Loucy (cell line): ENCODE measurements around the gene FAM114A2.

Source experiments
- H2AFZ ChIP-seq: fragments of 200-600 bp; sonication (generic); 2 replicates; pipeline ENCODE4 v1.6.0; 2016; ENCODE audit warnings: antibody characterized with exemption, mild to moderate bottlenecking, low read length, moderate library complexity
- H3F3A ChIP-seq: fragments of 200-600 bp; 2 replicates; pipeline ENCODE4 v1.6.0; 2016; ENCODE audit warnings: antibody characterized with exemption, low read depth, mild to moderate bottlenecking
- H3K27me3 ChIP-seq: fragments of 200-600 bp; sonication (generic); 2 replicates; pipeline ENCODE4 v1.6.1; 2014; ENCODE audit warnings: low read length, mild to moderate bottlenecking; ENCODE audit not compliant: insufficient read depth, poor library complexity, severe bottlenecking
- H3K36me3 ChIP-seq: fragments of 200-600 bp; sonication (generic); 2 replicates; pipeline ENCODE4 v1.6.1; 2016; ENCODE audit warnings: low read length; ENCODE audit not compliant: insufficient read depth
- H3K4me1 ChIP-seq: fragments of 200-600 bp; sonication (generic); 2 replicates; pipeline ENCODE4 v1.5.1; 2014; ENCODE audit warnings: low read length, mild to moderate bottlenecking; ENCODE audit not compliant: insufficient read depth, poor library complexity, severe bottlenecking
- H3K4me2 ChIP-seq: fragments of 200-600 bp; sonication (generic); 2 replicates; pipeline ENCODE4 v1.6.0; 2014; ENCODE audit warnings: antibody characterized with exemption, low read length, low read depth, mild to moderate bottlenecking; ENCODE audit not compliant: poor library complexity, severe bottlenecking
- H3K4me3 ChIP-seq: fragments of 200-600 bp; sonication (generic); 2 replicates; pipeline ENCODE4 v1.5.1; 2014; ENCODE audit warnings: low read length, mild to moderate bottlenecking, mixed read lengths; ENCODE audit not compliant: poor library complexity, severe bottlenecking
- H3K79me2 ChIP-seq: fragments of 200-600 bp; sonication (generic); 2 replicates; pipeline ENCODE4 v1.6.1; 2014; ENCODE audit warnings: low read length; ENCODE audit not compliant: insufficient read depth
- H3K9ac ChIP-seq: fragments of 200-600 bp; sonication (generic); 2 replicates; pipeline ENCODE4 v1.6.0; 2014; ENCODE audit warnings: mild to moderate bottlenecking, low read depth, low read length, moderate library complexity; ENCODE audit not compliant: poor library complexity, severe bottlenecking
- H3K9me2 ChIP-seq: fragments of 200-600 bp; sonication (generic); replicated peaks from 2 replicates; pipeline ENCODE4 v1.6.1; 2016; ENCODE audit warnings: low read depth, low read length, mixed read lengths
- H3K9me3 ChIP-seq: fragments of 200-600 bp; sonication (generic); 2 replicates; pipeline ENCODE4 v1.6.1; 2014; ENCODE audit warnings: mild to moderate bottlenecking, antibody characterized with exemption, low read length, low read depth; ENCODE audit not compliant: insufficient read depth
- H4K20me1 ChIP-seq: fragments of 200-600 bp; sonication (generic); 2 replicates; pipeline ENCODE4 v1.6.0; 2014; ENCODE audit warnings: antibody characterized with exemption, low read length, mild to moderate bottlenecking; ENCODE audit not compliant: insufficient read depth, poor library complexity, severe bottlenecking
- EZH2phosphoT487 ChIP-seq: fragments of 200-600 bp; IDR thresholded peaks from 2 replicates; pipeline ENCODE4 v1.6.1; 2018; ENCODE audit warnings: antibody characterized with exemption, mild to moderate bottlenecking, moderate library complexity, borderline replicate concordance
- TF ChIP-seq, protein P1 (sequence below): fragments of 200-600 bp; sonication (generic); conservative IDR thresholded peaks from 2 replicates; pipeline ENCODE4 v1.5.1; 2014; ENCODE audit warnings: mild to moderate bottlenecking, antibody characterized with exemption, low read length

Gene FAM114A2

DNA sequence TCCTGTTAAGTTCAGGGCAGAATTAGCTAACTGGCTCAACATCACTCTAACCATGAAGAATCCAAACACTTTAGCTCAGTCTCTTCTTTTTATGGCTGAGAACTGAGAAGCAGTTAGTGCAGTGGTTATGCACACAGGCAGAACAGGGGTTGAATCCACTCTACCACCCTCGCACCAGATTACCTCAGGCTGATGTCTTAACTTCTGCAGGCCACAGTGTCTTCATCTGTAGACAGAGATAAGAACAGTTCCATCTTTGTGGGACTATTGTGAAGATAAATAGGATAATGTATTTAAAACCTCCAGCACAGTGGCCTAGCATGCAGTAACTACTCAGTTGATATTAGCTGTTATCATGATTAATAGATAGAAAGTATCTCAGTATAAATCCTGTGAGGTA lies 54.8 kb downstream of the FAM114A2 start:
- H3K27me3 ChIP-seq = no peaks in the 10 kb centered on the region
- H3K9me2 ChIP-seq = no peaks in the 10 kb centered on the region
- no peaks in the 10 kb centered on the region for H3F3A ChIP-seq
- H3K4me2 ChIP-seq = no peak overlapping the region
- no peaks in the 10 kb centered on the region for H3K36me3 ChIP-seq
- no peak overlapping the region for H2AFZ ChIP-seq
- H3K9ac ChIP-seq = no peak overlapping the region
- no peak for TF ChIP-seq EZH2phosphoT487
- TF ChIP-seq, protein P1, sequence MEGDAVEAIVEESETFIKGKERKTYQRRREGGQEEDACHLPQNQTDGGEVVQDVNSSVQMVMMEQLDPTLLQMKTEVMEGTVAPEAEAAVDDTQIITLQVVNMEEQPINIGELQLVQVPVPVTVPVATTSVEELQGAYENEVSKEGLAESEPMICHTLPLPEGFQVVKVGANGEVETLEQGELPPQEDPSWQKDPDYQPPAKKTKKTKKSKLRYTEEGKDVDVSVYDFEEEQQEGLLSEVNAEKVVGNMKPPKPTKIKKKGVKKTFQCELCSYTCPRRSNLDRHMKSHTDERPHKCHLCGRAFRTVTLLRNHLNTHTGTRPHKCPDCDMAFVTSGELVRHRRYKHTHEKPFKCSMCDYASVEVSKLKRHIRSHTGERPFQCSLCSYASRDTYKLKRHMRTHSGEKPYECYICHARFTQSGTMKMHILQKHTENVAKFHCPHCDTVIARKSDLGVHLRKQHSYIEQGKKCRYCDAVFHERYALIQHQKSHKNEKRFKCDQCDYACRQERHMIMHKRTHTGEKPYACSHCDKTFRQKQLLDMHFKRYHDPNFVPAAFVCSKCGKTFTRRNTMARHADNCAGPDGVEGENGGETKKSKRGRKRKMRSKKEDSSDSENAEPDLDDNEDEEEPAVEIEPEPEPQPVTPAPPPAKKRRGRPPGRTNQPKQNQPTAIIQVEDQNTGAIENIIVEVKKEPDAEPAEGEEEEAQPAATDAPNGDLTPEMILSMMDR = no peak
- H3K79me2 ChIP-seq = no peaks in the 10 kb centered on the region
- H3K9me3 ChIP-seq = no peaks in the 10 kb centered on the region
- no peak overlapping the region for H3K4me3 ChIP-seq
- peaks cover 9% of the 10 kb centered on the region for H3K4me1 ChIP-seq
- H4K20me1 ChIP-seq = no peaks in the 10 kb centered on the region

DNA sequence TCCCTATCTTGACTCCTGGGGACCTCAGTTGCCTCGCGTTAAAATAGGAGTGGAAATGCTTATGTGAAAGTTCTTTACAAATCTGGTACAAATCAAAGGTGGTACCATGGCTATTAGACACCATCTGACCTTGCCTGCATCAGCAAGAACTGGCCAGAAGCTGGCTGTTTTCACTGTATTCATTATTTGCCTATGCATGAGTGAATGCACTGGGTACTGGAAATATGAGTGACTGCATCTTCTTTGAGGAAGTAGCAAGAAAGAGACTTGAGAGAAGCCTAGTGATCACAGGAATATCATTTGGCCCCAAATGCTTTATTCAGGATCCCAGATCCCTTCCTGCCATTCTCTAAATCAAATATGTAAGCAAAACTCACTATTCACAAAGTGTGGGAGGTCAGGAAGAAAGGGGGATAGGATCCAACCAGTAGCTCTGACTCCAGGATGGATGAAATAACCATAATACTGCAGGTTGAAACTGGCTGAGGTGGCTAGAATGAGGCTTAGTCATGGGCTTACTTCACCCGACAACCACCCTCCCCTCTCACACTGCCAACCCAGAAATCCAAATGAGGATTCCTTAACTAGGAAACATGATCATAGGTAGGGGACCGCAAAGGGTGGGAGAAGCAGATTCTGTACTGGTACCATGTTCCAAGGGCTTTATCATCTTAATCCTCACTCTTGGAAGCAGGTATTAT lies 56.7 kb downstream of the FAM114A2 start:
- Histone ChIP-seq H3K79me2 (no peaks in the 10 kb centered on the region), H2AFZ (no peak overlapping the region), H4K20me1 (no peaks in the 10 kb centered on the region), H3K9me3 (no peaks in the 10 kb centered on the region), H3K4me3 (no peak overlapping the region), H3K27me3 (no peaks in the 10 kb centered on the region), H3K4me1 (peaks cover 9% of the 10 kb centered on the region), H3K9ac (no peak overlapping the region), H3K4me2 (no peak overlapping the region), H3F3A (no peaks in the 10 kb centered on the region), H3K36me3 (no peaks in the 10 kb centered on the region), H3K9me2 (no peaks in the 10 kb centered on the region)
- TF ChIP-seq EZH2phosphoT487 = no peak
- TF ChIP-seq, protein P1 = no peak

DNA sequence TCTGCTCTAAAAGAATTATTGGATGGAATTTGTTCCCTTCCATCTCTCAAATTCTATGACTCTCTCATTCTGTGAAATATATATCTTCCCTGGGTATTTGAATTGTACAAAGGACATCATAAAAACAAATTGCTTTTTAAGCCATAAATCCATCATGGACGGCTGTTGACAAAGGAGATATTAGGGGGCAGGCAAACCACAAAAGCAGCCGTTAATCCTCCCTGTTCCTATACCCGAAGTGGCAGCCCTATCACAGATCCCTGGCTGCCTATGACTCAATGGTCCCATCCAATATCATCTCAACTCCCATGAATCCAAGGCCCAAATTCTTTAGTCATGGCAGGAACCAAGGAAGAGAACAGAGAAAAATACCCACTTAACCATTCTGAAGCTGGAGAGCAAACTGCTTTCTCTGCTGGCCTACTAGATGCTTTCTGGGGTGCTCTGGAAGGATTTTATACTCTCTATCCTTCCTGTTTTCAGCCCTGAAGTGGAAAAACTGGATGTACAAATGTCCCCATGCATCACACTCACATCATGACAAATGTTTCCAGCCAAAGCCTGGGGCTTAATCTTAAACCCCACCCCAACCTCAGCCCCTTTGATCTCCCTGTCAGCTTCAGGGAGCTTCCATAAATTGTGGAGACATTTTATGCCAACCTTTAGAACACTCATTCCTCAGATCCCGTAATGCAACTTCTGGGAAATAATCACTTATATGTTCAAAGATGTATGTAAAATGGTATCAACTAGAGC lies 59.5 kb downstream of the FAM114A2 start:
- Histone ChIP-seq H3K9me2 (no peaks in the 10 kb centered on the region), H3K4me3 (no peak overlapping the region), H3K9ac (no peak overlapping the region), H3K36me3 (no peaks in the 10 kb centered on the region), H2AFZ (no peak overlapping the region), H3F3A (no peaks in the 10 kb centered on the region), H3K4me1 (peaks cover 9% of the 10 kb centered on the region), H3K79me2 (no peaks in the 10 kb centered on the region), H4K20me1 (no peaks in the 10 kb centered on the region), H3K4me2 (no peak overlapping the region), H3K27me3 (no peaks in the 10 kb centered on the region), H3K9me3 (no peaks in the 10 kb centered on the region)
- TF ChIP-seq, protein P1 = no peak
- TF ChIP-seq EZH2phosphoT487 = no peak
